Activated naive CD8-positive, alpha-beta T cell treated with anti-CD3 and anti-CD28 coated beads, Interleukin-2, amount 50 U/mL, for 16 hours (primary cell): ENCODE measurements around the gene RNF167.

Experiments used
- DNase-seq: peaks from one replicate; pipeline ENCODE4 v3.0.0-alpha.2; 2020; ENCODE audit warnings: low read depth, low spot score

RNF167 gene

DNA sequence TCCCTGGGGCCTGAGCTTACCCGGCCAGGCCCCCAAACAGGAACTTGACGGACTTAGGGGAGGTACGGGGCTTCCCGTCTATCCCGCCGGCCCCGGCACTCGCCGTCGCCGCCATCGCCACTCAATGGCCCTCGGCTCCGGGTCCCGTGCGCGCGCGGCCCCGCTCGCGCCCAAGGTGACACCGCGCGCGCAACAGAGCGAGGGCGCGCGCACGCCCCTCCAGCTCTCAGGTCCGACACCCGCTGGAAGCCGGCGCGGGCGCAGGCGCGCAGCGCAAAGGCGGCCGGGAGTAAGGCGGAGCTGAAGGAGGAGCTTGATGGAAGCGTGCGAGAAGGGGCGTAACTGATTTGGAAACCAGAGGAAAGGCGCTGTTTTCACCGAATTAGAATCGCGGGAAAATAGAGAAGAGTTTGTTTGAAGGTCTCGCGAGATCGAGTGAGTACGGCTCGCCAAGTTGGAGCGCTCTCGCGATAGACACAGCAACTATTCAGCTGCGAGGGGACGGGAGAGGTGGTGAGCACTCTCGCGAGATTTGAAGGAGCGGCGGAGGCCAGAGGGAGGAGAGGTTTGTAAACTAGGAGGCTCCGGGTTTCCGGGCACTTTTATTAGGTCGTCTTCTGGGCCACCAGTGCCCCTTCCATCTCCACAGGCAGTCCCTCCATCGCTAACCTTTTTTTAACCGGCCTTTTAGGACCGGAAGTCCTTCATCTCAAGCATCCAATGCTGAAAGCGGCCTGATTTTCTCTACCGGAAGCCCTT is at the start of gene RNF167, which contains the start of gene SLC25A11:
Gene RNF167, plus strand, starts transcription at position 473 of the 759 bp plus-strand sequence. CDS start 642 bp downstream, outside the sequence.
Gene SLC25A11, minus strand, starts transcription at position 251 of the 759 bp plus-strand sequence. Its CDS starts 136 bp downstream, at position 115.
- peak; percentile 94 for DNase-seq

DNA sequence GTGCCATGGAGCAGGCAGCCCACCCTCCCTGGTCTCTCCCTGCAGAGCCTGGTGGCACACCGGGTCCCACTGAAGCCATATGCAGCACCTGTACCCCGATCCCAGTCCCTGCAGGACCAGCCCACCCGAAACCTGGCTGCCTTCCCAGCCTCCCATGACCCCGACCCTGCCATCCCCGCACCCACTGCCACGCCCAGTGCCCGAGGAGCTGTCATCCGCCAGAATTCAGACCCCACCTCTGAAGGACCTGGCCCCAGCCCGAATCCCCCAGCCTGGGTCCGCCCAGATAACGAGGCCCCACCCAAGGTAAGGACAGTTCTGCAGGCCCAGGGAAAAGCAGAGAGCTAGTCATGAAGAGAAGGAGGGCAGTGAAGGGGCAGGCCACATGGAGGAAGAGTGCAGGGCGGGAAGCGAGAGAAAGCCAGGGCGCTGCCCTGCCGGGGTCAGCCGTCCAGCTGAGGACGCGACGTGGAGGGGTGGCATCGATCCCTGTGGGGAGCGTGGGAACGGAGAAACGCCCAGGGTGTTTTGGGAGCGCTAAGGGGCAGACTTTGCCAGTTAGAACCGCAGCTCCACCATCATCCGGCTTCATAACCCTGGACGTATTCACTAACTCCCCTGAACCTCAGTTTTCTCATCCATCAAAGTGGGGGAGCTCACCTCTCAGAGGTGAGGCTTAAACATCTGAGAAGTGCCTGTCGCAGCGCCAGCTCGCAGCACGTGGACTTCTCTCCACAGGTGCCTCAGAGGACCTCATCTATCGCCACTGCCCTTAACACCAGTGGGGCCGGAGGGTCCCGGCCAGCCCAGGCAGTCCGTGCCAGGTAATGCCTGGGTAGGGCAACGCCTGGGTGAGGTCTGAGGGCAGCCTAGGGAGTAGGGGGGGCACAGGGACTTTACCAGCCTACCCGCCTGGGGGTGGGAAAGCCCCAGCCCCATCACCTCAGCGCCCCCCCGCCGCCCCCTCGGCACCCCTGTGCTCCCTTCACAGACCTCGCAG is 48.4 kb upstream of the RNF167 start:
- no peak for DNase-seq

DNA sequence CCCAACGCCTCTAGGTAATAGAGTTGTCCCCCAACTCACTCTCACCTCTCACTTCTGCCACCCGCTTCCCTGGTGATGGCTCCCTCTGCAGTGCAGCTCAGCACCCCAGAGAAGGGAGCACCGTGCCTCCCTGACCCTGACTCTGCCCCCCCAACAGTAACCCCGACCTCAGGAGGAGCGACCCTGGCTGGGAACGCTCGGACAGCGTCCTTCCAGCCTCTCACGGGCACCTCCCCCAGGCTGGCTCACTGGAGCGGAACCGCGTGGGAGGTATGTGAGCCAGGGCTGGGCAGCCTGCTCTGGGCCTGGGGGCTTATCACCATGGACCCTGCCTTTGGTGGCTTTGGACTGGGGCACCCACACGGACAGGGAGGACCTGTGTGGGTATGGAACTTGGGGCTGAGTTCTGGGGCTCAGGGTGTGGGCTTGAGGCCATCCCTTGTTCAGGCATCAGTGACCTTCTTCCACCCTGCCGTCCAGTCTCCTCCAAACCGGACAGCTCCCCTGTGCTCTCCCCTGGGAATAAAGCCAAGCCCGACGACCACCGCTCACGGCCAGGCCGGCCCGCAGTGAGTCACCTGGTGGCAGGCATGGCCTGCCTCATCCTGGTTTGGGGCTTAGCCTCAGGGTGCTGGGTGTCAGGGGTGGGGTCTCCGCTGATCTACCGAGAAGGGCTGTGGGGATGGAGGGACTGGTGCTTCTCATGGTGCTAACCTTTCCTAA is 47.4 kb upstream of the RNF167 start:
- DNase-seq = no peak

DNA sequence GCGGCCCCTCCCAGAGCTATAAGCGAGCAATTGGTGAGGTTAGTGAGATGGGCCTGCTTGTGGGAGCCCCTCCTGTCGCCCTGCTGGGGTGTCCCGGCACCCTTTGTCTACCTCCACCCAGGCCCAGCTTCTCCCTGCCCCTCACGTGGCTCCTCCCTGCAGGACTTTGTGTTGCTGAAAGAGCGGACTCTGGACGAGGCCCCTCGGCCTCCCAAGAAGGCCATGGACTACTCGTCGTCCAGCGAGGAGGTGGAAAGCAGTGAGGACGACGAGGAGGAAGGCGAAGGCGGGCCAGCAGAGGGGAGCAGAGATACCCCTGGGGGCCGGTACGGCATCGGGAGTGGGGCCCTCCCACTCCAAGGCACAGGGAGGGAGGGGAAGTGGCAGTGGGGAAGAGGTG is 46.8 kb upstream of the RNF167 start:
- DNase-seq = no peak

DNA sequence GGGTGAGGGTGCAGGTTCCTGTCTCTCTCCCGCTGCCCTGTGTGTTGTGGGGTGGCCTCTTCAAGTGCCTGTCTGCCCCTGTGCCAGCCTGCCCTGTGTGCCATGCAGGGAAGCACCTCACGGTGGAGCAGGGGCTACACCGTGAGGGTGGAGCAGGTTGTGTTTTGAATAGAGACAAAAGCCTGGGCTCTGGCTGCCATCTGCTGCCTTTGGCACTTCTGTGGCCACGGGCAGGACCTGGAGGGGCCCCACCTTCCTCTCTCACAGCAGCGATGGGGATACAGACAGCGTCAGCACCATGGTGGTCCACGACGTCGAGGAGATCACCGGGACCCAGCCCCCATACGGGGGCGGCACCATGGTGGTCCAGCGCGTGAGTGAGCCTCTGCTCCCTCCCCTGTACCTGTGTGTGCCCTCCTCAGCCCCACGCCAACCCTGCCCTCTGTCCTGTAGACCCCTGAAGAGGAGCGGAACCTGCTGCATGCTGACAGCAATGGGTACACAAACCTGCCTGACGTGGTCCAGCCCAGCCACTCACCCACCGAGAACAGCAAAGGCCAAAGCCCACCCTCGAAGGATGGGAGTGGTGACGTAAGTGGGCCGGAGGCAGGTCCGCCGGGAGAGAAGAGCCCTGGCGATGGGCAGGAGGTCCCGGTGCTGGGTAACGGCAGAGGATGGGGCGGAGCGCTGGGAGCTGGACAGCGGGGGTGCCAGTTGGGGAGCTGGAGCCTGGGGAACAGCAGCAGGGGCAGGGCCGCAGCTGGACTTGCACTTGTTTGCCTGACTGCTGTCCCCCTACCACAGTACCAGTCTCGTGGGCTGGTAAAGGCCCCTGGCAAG is 46.1 kb upstream of the RNF167 start:
- no peak for DNase-seq

DNA sequence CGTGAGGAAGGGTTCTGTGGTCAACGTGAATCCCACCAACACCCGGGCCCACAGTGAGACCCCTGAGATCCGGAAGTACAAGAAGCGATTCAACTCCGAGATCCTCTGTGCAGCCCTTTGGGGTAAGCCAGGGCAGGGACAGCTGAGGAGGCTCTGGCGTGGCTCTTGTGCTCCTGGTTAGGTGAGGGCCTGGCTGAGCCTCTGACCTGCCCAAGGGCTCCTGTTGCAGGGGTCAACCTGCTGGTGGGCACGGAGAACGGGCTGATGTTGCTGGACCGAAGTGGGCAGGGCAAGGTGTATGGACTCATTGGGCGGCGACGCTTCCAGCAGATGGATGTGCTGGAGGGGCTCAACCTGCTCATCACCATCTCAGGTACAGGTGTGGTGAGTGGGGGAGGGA is 44.9 kb upstream of the RNF167 start:
- no peak for DNase-seq

DNA sequence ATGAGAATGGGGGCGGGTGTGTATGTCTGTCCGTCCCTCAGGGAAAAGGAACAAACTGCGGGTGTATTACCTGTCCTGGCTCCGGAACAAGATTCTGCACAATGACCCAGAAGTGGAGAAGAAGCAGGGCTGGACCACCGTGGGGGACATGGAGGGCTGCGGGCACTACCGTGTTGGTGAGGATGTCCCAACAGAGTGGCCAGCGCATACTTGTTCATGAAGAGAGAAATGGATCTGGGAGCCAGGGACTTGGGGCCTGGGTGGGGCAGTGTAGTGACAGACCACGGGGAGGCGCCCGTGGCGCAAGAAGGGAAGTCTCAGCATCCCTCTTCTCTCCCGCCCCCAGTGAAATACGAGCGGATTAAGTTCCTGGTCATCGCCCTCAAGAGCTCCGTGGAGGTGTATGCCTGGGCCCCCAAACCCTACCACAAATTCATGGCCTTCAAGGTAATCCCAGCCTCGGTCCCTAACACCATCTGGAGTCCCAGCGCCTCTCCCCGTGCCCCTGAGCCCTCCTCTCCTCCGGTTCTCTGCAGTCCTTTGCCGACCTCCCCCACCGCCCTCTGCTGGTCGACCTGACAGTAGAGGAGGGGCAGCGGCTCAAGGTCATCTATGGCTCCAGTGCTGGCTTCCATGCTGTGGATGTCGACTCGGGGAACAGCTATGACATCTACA is 44.3 kb upstream of the RNF167 start:
- DNase-seq = no peak

DNA sequence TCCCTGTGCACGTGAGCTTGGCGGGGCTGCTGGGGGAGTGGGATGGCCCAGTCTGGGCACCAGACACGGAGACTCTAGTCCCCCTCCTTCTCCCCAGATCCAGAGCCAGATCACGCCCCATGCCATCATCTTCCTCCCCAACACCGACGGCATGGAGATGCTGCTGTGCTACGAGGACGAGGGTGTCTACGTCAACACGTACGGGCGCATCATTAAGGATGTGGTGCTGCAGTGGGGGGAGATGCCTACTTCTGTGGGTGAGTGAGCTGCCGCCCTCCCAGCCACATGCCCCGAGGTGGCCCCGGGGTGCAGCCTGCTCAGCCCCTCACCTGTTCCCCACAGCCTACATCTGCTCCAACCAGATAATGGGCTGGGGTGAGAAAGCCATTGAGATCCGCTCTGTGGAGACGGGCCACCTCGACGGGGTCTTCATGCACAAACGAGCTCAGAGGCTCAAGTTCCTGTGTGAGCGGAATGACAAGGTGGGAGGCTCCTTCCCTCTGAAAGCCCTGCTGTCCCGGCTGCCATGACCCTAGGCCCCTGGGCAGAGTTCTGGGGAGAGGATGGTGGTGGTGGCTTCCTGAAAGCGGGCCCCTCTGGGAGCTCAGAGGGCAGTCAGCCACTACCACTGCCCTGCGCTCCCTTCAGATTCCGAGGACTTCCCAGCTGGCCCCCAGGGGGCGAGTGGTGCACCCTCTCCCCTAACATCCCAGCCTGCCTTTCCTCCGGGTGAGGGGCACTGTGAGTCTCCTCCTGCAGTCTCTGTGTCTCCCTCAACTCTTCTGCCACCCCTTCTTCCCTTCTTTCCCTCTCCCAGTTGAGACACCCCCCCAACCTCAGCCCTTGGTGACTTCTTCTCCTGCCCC is 43.5 kb upstream of the RNF167 start:
- DNase-seq = no peak

DNA sequence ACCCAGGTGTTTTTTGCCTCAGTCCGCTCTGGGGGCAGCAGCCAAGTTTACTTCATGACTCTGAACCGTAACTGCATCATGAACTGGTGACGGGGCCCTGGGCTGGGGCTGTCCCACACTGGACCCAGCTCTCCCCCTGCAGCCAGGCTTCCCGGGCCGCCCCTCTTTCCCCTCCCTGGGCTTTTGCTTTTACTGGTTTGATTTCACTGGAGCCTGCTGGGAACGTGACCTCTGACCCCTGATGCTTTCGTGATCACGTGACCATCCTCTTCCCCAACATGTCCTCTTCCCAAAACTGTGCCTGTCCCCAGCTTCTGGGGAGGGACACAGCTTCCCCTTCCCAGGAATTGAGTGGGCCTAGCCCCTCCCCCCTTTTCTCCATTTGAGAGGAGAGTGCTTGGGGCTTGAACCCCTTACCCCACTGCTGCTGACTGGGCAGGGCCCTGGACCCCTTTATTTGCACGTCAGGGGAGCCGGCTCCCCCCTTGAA is 42.8 kb upstream of the RNF167 start:
- no peak for DNase-seq

DNA sequence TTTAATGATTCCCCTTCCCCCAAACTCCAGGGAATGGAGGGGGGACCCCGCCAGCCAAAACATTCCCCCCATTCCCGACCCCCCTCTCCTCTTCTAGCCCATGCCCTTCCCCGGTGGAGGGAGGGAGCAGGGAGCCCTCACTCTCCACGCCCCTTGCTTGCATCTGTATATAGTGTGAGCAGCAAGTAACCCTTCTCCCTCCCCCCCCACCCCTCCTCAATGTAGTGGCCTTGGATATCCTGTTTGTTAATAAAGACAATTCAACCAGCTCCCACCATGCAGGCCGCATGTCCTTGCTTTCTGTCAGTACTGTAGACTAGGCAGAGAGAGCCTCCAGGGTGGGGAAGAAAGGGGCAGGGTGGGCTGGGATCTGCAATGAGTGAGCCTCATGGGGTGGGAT is 42.3 kb upstream of the RNF167 start:
- DNase-seq = no peak

DNA sequence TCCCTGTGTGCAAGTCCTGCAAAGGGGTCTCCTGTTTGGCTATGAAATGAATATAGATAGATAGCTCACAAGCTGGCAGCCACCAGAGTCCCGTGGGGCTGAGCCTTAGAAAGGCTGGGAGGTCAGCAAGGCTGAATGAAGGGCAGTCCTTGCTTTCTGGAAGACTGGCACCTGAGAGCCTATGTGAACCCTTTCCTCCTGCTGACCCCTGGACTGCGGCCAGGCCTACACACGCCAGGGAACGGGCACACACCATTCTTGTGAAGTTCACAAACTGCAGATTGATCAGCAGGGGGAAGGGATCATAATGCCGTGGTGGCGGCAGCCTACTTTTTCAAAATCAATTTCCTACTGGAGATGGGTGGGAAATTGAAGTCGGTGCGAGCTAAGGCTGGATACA is 41.7 kb upstream of the RNF167 start:
- no peak for DNase-seq

DNA sequence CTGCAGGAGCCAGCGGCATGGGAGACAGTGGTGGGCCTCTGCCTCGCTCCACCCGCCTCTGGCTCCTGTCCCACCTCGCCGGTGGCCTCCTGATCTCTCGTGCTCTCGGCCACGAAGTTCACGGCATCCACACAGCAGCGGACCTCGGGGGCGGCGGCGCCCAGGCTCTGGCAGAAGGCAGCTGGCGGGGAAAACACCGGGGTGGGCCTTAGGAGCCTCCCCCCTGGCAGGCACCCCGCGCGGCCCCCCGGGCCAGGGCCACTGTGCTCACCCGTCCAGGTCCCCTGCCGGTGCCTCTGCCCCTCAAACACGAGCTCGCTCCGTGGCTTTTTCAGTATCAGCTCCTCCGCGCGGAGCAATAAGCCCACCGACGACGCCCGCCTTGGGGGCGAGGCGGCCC is 41.1 kb upstream of the RNF167 start:
- no peak for DNase-seq

DNA sequence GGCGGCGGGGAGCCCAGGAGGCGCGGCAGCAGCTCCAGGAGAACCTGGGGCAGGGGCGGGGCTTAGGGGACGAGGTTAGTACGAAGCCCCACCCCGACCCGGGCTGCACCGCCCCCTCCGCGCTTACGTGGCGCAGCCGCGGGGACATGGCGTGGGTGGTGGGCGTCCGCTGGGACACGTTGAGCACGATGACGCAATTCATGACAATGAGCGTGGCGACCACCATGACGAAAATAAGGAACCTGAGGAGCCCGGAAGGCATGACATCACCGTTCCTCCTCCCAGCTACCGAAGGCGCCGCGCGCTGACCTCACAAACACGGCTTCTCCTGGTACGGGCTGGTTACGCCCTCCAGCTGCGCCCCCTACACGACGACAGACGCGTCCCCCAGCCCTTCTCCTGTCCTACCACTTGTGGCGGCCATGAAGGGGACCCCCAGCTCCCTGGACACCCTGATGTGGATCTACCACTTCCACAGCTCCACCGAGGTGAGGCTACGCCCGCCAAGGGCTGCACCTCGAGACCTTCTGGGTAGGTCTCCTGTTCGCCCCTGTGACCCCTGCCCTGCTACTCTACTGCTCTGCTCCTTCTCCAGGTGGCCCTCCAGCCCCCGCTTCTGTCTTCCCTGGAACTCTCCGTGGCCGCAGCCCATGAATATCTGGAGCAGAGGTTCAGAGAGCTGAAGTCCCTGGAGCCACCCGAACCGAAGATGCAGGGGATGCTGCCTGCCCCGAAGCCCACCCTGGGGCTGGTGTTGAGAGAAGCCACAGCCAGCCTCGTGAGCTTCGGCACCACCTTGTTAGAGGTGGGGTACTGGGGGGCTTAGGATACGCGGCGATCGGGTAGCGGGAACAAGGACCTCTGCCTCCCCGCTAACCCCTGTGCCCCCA is 40.5 kb upstream of the RNF167 start, which contains the start of gene C17orf107:
Gene C17orf107, plus strand, starts transcription at position 196 of the 890 bp plus-strand sequence. Its CDS starts 227 bp downstream, at position 423.
- peak; percentile 96 for DNase-seq

DNA sequence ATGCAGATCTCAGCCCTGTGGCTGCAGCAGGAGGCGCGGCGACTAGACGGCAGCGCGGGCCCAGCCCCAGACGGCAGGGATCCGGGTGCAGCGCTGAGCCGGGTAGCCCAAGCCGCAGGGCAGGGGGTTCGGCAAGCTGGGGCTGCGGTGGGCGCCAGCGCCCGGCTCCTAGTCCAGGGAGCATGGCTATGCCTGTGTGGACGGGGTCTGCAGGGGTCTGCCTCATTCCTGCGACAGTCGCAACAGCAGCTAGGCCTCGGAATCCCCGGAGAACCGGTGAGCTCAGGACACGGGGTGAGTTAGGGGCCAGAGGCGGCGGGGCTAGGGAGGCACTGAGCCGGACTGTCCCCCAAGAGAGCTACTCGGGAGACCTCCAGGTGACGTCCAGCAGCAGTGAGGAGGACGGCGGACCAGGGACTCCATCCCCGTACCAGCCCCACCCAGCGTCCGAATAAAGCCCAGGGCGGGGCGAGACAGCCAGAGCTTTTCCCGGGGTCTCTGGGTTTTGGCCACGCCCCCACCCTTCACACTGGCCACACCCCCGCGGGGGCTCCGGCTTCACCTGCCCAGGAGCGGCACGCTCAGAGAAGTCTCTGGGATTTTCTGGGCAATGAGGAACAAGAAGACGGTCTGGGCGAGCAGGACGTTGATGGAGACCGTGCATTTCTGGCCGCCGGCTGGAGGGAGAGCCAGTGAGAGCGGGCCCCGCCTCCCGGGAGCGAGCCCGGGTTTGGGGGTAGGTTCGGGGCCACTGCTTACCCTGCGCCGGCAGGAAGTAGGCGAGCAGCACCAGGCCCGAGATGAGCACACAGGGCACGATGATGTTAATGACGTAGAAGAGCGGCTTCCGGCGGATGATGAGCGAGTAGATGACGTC is 39.6 kb upstream of the RNF167 start:
- no peak for DNase-seq

DNA sequence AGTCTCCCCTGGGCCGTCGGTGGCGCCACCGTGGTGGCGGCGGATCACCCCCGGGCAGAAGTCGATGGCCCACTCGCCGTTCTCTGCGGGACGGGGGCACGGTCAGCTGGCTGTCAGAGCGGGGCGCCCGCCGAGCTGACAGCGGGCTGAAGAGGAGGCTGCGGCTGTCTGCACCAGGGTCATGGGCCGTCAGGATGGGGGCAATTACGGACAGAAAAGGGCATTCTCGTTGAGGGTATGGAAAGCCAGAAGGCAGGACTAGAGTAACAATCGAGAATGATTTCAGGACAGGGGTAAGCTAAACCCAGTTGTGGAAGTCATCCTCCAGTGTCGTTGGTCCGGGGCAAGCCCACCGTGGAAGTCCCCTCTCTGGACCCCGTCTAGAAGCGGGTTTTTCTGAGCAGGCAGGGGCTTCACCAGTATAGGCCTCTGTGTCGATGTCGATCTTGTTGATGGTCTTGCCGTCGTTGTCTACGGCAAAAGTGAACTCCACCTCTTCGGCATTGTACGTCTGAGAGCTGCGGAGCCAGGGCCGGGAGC is 38.9 kb upstream of the RNF167 start:
- DNase-seq = no peak

DNA sequence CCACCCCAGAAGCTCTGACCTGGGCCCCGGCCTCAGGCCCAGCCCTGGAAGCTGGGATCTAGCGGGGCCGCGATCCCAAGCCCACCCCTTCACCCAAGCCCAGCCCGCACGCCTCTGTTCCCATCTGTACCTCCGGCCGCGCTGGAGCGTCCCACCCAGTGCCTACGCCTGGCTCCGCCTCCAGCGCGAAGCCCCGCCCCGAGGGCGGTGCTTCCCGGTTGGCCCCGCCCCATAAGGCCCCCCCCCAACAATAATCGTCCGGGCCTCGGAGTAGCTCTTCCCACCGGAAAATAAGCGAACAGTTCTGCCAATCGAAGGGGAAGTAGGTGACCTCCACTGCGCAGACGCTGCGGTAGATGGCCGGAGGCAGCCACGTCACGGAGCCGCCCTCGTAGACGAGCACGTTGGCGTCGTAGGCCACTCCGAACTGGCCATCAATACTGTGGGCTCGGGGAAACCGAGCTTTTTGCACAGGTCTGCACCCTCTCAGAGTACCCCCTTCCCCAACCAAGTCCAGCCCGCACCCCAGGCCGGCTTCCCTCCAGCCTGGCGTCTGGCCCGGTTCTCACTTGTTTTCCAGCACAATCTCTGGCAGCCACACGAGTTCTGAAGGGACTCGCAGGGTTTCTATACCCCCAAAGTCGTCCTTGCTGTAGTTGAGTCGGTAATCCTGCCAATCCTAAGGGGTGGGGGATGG is 38.3 kb upstream of the RNF167 start:
- DNase-seq = no peak
